Endometrium (tissue), 2 donors: ENCODE results near the gene FBN2.
"Not testable (repeated sequence)": the region's sequence is repeated elsewhere in the genome, so short reads cannot be mapped to it uniquely, and the experiment has no call there.

ENCODE experiments used
- FAIRE-seq: peaks from 2 replicates; lab custom pipeline; 2012; peaks lifted over from hg19 to GRCh38; lab: Jason Lieb, UNC
- donor health status: control.
- donor health status: control.

The FBN2 gene

GRCh38 chr5:128424646-128425045, 113.4 kb downstream of the FBN2 start:
- no peak for FAIRE-seq

GRCh38 chr5:128422612-128423011, 115.4 kb downstream of the FBN2 start:
- FAIRE-seq, result no peak

DNA sequence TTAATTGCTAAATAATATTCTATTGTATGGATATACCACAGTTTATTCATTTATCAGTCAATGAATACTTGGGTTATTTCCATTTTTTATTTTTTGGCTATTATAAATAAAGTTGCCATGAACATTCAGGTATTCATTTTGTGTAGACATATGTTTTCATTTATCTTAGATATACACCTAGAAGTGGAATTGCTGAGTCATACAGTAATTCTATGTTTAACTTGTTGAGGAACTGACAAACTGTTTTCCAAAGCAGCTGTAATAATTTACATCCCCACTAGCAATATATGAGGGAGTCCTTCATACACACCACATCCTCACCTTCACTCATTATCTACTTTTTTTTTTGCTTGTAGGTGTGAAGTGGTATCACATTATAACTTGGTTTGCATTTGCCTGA, 123.6 kb downstream of the FBN2 start:
- no peak for FAIRE-seq

- no peak for FAIRE-seq
Measured at GRCh38 chr5:128413356-128413755, 124.7 kb downstream of the FBN2 start.

- FAIRE-seq, result no peak
Measured at GRCh38 chr5:128412145-128412930, 125.7 kb downstream of the FBN2 start.

DNA sequence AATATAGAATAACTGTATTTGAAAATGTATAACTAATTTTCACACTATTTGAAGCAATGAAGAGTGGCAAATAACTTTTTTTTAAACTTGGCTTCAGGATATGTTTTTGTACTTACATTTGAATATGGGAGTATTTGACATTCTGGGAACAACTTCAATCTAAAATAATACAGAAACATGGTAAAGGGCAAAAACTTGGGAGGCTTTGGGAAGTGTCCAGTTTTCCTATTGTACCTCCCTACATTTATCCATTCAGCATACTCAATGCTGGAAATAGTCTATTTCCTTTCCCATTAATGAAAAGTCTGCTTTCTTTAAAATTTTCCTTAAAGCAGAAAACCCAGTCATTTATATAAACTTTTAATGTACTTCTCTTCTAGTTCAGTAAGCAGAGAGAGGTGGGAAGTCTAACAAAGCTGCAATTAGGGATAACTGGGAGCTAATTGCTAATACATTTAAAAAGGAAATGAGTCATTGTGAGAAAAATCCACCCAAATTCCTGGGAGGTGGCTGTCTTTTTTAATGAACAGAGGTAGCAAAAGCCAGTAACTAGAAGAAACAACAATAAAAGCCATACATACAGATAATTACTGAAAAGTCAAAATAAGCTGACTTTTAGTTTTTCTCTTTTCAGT, 128.8 kb downstream of the FBN2 start:
- FAIRE-seq, result peak; percentile 39

- FAIRE-seq, result no peak
Measured at GRCh38 chr5:128408622-128409021, 129.4 kb downstream of the FBN2 start.

GRCh38 chr5:128407944-128408343, 130.1 kb downstream of the FBN2 start:
- no peak for FAIRE-seq

DNA sequence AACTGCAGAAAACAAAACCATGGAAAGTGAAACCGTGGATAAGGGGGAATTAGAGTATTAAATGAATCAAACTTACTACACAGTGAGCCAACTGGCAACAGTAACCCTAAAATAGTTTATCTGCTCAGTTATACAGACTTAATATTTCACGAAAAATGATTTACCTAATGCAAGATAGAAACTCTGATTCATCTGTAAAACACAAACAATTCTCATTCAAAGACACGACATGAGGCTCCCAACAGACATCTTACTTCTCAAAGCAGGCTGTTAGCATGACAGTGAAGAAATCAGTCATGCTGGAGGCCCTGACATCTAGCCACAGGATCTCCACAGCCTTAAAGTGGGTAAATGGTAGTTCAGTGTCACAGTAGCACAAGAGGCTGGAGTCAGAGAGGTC, 131.2 kb downstream of the FBN2 start:
- no peak for FAIRE-seq

- FAIRE-seq, result no peak
Measured at GRCh38 chr5:128405159-128405558, 132.9 kb downstream of the FBN2 start.

GRCh38 chr5:128403333-128403732, 134.7 kb downstream of the FBN2 start:
- FAIRE-seq, result no peak

DNA sequence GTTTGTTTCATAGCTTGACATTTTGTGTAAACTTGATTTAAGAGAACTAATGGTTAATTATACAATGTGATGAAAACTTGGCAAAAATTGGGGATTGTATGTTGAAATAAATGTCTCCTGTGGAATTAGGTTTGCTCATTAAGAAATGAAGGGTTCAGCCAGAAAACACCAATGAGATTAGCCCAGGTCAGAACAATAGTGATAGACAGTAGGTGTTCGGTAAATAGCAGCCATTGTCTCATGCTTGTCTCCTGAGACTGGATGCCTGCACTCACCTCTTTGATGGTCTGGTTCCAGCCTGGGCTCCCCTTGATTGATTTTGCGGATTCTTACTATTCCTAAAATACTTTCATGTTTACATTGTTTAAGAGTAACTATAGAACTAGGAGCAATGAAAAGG, 135.5 kb downstream of the FBN2 start:
- FAIRE-seq, result no peak

DNA sequence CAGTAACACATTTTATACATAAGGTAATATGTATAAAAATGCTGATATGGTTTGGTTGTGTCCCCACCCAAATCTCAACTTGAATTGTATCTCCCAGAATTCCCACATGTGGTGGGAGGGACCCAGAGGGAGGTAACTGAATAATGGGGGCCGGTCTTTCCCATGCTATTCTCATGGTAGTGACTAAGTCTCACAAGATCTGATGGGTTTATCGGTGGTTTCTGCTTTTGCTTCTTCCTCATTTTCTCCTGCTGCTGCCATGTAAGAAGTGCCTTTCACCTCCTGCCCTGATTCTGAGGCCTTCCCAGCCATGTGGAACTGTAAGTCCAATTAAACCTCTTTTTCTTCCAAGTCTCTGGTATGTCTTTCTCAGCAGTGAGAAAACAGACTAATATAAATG, 137.3 kb downstream of the FBN2 start:
- FAIRE-seq, result not testable (repeated sequence)

DNA sequence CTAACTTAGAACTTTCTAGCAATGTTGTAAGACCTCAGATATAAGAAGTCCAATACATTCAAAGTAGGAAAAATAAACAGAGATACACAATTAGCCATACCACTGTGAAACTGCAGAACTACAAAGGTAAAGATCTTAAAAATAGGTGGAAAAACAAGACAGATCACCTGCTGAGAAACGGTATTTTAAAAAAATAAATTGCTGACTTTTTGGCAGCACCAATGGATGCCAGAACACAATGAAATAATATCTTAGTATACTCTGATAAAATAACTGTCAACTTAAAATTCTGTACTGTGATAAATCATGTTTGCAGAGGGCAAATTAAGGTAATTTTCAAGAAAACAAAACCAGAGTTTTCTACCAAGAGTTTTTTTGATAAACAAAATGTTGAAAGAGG, 138.9 kb downstream of the FBN2 start:
- FAIRE-seq, result no peak

DNA sequence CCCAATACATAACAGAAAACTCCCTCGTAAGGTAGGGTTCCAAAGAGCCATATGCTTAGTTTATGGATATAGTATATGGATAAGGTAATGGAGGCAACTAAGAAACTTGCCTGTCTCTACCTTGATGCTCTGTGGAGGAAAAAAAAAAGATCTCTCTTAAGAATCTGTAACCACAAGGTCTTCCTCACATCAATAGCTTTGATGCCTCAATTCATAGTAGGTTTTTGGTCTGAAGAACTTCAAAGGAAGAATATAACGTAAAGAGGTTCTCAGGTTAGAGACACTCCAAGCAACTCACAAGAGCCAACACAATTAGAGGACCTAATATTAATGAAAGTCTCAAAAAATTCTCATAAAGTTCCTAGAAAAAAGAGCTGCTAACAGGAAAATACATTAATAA, 140.2 kb downstream of the FBN2 start:
- FAIRE-seq, result no peak

GRCh38 chr5:128395073-128395472, 143.0 kb downstream of the FBN2 start:
- no peak for FAIRE-seq

DNA sequence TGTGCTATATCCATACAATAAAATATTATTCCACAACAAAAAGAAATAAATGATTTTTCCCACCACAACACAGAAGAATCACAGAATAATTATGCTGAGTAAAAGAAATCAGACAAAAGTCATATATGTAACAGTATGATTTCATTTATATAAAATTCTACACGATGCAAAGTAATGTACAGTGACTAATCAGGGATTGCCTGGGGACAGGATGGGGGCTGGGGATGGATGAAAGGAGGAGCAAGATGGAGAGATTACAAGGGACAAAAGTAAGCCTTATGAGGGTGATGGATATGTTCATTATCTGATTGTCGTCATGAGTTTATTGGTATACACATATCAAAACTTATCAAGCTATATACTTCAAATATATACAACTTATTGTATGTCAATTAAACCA, 154.0 kb downstream of the FBN2 start:
- FAIRE-seq, result no peak

- no peak for FAIRE-seq
Measured at GRCh38 chr5:128380337-128380736, 157.7 kb downstream of the FBN2 start.

DNA sequence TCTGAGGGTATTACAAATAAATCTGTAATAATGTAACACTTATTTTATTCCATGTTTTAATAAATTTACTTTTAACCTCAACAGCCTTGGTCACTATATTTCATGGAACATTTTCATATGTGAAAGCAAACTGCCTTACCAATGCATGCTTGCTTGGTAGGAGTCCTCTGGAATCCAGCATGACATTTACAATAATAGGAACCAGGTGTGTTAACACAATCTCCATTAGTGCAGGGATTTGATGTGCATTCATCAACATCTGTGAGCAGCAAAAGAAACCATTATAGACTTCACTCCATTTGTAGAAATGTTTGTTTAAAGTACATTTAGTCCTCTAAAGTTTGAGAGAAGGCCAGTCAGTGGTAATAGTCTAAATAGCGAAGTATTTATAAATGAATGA, 159.4 kb downstream of the FBN2 start:
- FAIRE-seq, result no peak

DNA sequence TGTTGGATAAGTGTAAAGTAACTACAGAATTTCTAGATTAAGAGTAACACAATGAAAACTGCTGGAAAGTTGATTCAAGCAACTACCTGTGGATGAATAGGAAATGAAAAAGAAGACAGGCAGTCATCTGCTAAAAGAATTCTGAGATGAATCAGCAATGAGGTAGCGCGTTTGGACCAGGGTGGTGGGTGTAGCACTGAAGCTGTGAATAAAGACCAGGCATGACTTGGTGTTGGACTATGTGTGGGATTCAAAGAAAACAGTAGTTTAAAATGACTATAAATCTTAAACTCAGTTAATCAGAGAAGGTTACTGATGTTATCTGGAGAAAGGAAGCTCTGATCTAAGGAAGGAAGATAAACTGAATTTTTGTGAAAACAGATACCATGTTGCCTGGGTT, 159.8 kb downstream of the FBN2 start:
- FAIRE-seq, result no peak

DNA sequence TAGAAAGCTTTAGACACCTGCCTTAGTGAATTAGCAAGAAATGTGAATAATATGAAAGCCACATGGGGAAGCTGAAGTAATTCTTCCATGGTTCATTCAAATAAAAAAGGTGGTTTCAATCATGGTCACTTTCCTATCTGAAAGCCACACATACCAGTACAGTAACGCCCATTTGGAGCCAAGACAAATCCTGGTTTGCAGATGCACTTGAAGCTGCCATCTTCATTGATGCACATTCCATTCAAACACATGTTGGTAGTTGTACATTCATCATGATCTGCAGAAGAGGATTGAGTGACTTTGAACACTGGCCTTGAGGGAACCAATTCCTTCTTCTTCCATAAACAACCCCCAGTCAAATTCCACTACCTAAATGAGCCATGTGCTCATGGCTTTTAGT, 161.5 kb downstream of the FBN2 start:
- FAIRE-seq, result no peak

DNA sequence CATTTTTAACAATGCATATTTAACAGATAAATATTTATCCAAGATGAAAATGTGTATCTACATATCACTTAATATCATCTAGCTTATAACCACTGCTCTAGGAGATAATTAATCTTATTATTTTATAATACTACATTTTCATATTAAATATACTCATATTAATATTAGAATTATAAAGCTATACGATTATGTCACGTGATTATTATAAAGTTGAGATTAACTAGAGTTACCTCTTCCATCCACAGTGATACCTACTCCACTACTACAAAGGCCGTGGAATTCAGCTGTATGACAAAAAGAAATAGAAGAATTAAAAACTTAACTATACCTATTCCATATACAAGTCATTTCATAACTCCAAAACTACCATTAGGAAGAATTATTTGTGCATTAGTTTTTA, 171.9 kb downstream of the FBN2 start:
- FAIRE-seq, result peak; percentile 29

DNA sequence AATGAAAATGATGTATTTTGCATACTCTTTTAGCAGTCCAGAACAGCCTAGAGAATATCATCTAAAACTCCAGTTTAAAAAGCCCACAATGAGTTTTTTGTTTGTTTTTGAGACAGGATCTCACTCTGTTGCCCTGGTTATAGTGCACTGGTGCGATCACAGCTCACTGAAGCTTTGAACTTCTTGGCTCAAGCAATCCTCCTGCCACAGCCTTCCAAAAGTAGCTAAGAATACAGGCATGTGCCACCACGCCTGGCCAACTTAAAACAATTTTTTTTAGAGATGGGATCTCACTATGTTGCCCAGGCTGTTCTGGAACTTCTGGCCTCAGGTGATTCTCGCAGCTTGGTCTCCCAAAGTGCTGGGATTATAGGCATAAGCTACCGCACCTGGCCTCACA, 175.7 kb downstream of the FBN2 start:
- no peak for FAIRE-seq

GRCh38 chr5:128358826-128359225, 179.2 kb downstream of the FBN2 start:
- FAIRE-seq, result peak; percentile 98
